Choroid plexus epithelial cell (primary cell): Measurements from ENCODE around the gene PVALEF.

Source experiments
- DNase-seq: peaks from one replicate; pipeline ENCODE4 v3.0.0-alpha.2; 2010; ENCODE audit warnings: low read depth
- H3K4me3 ChIP-seq: 2 replicates; pipeline ENCODE4 v1.5.1; 2011; ENCODE audit warnings: low read depth, mild to moderate bottlenecking, control low read depth, low read length, moderate library complexity
- TF ChIP-seq, protein P1 (sequence below): conservative IDR thresholded peaks from 2 replicates; pipeline ENCODE4 v1.5.1; 2011; ENCODE audit warnings: low read depth, mild to moderate bottlenecking, control low read depth, inconsistent platforms, low read length, moderate library complexity

The PVALEF gene

DNA sequence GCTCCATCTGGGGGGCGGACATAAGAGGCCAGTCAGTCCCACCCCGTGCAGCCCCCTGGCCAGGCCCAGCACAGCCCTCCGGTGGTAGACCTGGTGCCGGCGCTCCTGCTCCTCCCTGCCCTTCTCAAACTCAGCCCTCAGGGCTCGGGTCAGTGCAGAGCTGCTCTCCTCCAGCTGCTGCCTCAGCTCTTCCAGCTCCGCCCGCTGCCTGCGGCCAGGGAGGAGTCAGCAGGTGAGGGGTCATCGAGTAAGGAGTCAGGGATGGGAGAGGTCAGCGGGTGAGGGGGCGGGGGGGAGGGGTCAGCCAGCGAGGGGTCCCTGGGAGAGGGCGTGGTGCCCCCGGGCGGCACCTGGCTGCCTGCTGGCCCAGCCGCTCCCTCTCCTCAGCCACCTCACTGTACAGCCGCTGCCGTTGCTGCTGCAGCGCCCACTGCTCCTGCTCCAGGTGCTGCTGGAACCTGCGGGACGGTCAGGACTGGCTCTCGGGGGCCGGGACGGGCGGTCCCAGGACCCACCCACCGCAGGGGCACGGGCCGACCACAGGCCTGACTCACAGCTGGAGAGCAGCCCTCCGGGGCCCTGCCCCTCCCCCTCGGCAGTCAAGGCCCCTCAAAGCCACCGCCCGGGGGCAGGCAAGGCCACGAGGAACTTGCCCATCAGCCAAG is 27.2 kb downstream of the PVALEF start:
- DNase-seq, result no peak
- TF ChIP-seq, protein P1, sequence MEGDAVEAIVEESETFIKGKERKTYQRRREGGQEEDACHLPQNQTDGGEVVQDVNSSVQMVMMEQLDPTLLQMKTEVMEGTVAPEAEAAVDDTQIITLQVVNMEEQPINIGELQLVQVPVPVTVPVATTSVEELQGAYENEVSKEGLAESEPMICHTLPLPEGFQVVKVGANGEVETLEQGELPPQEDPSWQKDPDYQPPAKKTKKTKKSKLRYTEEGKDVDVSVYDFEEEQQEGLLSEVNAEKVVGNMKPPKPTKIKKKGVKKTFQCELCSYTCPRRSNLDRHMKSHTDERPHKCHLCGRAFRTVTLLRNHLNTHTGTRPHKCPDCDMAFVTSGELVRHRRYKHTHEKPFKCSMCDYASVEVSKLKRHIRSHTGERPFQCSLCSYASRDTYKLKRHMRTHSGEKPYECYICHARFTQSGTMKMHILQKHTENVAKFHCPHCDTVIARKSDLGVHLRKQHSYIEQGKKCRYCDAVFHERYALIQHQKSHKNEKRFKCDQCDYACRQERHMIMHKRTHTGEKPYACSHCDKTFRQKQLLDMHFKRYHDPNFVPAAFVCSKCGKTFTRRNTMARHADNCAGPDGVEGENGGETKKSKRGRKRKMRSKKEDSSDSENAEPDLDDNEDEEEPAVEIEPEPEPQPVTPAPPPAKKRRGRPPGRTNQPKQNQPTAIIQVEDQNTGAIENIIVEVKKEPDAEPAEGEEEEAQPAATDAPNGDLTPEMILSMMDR, result no peak
- no peak overlapping the region for H3K4me3 ChIP-seq

DNA sequence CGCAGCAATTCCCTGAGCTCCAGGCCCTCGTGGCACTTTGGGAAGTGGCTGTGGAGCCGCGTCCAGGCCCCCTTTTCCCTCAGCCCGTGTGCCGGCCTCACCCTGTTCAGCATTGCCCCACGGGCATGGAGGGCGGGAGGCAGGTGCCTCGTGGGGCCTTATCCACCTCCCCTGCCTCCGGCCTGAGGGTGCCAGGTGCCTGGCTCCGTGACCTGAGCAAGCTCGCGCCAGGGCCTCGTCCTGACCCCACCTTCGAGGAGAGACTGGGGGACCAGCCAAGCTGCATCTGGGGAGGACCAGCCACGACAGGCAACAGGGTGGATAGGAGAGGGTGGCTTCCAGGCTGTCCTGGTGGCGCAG is 27.7 kb downstream of the PVALEF start:
- TF ChIP-seq, protein P1, result no peak
- H3K4me3 ChIP-seq, result no peak overlapping the region
- DNase-seq, result no peak

DNA sequence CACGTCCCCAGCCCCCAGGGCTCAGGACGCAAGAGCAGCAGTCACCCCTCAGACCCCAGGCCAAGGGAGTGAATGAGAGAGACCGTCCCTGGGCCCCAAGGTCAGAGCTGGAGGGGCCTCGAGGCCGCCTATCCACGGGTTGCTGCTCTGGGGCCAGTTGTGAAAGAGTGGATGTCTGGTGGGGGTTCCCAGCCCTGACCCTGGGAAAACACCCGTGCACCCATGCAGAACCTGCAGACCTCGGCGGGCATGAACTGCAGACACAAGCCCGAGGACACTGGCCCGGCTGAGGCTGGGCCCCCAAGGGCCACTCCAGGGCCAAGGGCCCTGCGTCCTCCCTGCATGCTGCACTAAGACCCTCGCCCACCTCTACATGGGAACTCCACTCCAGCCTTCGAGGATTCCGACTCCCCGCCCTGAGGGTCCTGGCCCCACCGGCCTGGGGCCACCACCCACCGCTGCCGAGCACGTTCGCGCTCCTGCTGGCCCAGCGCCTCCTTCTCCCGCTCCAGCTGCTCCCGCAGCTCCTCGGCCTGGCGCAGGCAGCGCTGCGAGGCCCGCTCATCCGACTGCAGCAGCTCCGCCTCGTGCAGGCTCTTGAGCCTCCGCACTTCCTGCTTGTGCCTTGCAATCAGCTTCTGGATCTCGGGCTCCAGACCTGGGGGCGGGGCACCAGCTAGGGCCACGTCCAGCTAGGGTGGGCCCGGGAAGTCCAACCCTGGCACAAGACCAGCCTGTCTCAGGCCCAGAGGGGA is 28.3 kb downstream of the PVALEF start:
- TF ChIP-seq, protein P1, result no peak
- no peak overlapping the region for H3K4me3 ChIP-seq

DNA sequence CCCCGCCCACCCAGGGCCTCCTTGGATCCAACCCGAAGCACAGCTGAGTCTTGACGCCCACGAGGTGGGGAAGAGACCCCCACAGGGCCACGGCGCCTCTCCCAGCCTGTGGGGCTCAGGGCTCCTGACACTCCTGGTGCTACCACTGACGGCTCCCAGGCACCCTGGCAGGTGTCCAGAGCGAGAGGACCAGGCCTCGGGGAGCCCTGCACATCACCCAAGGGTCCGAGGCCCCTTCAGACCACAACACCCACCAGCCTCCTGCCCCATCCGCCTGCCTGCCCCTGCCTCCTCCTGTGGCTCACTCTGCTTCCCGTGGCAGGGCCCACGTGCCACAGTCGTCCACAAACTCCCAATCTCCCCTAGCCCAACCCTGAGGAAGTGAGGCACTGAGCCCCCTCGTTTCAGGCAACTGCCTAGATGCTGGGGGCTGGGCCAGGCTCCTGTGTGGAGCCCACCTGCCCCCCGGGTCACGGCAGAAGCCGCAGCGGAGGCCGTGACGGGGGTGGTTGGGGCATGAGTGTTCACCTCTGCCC is 29.0 kb downstream of the PVALEF start:
- no peak for DNase-seq
- H3K4me3 ChIP-seq, result no peak overlapping the region
- TF ChIP-seq, protein P1, result no peak

More for the DNA sequence above, 28.3 kb downstream of the PVALEF start:
- DNase-seq, result no peak

DNA sequence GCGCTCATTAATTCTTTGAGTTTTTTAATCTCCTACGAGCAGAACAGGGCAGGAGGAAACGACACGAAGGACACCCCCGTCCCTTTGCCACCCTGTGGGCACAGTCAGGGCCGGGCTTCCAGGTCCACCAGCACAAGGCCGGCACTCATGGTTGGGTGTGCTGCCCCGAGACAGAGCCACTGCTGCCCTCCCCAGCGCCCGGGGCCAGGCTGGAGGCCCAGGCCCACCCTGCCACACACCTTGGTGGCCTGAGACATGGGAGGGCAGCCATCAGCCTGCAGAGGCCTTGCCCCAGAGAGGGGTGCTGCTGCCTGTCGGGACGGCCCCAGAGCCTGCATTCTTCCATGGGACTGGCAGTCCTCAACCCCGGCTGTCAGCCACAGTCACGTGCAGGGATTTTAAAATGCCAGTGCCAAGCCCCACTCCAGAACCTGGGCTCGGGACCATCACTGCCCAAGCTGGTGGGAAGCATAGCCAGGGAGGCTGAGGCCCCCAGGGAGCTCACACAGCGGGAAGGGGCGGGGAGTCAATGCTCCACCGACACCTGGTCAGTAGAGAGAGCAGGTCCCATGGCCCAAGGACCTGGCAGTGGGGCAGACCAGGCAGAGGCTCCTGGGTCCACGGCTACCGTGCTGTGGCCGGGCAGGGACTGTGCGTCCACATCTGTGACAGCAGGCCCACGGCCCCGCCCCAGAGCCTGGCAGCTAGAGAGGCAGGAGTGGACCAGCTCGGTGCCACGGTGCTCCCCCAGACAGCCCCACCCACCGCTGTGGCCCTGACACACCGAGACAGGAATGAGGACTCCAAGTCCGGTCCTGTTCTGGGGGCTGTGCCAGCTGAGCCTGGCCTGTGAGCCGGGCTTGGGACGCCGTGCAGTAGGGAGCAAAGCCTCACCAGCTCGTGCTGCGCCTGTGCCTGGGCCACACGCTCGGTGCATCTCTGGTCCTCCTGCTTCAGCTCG is 29.9 kb downstream of the PVALEF start:
- DNase-seq, result no peak
- no peak overlapping the region for H3K4me3 ChIP-seq
- TF ChIP-seq, protein P1, result no peak

DNA sequence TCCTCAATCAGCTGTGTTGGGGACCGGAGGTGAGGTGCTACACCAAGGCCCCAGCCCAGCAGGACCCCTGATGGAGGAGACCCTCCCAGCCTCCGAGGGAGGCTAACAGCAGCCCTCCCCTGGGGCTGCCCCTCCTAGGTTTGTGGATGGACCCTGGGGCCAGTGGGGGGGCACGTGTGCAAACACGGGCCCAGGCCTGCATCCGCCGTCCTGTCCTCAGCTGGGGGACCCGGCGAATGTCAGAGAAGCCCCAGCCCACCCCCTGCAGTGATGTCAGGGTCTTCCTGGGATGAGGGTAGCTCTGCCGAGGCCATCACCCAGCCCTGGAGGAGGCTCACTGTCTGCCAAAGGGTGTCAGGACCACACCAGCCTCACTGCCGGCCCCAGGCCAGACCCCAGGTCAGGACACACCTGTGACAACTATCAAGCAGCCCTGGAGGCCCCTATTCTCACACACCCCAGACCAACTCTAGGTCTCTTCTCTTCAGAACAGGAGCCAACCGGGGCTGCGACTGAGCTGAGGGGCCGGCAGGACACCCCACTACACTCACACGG is 30.7 kb downstream of the PVALEF start:
- TF ChIP-seq, protein P1, result no peak
- no peak for DNase-seq
- no peak overlapping the region for H3K4me3 ChIP-seq
